GM19238 (cell line): ENCODE data around the gene CCDC158.
"Not testable (repeated sequence)": the region's sequence is repeated elsewhere in the genome, so short reads cannot be mapped to it uniquely, and the experiment has no call there.

Experiments used
- DNase-seq: peaks from one replicate; pipeline ENCODE4 v3.0.0; 2011; ENCODE audit warnings: low spot score; ENCODE audit not compliant: insufficient read length

Gene CCDC158

DNA sequence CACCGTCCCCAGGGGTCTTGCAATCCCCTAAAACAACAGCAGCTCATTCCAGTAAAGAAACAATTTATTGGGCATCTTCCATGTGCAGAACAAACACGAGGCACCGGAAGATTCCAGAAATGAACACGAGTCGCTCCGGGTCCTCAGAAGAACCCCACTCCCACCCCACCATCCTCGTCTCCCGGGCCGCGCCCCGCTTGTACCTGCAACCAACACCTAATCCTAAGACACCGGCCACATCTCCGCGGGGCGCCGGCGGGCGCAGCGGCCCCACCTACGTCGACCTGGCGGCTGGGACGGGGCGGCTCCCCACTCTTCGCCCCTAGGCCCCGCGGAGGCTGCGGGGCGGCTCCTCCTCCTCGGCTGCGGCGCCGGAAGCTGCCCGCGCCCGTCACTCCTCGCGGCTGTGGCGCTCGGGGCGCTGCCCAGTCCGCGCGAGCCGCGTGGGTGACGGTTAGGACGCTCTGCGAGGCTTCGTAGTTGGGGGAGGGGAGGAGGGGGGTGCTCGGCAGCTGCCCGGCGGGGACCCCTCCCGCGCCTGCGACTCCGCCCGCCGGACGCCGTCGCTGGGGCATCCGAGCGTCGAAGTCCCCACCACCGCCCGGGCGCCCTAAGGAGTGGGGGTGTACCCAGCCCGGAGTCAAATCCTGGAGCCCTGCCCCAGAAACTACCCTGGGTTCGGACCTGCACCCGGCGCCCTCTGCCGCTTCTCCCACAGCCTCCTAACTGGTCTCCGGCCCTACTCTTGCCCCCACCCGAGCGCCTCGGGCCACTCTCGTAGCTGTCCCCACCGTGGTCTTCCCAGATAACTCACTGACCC is at the start of gene CCDC158:
CCDC158 (minus strand) TSS at position 380 of the 820 bp plus-strand sequence. CDS start 17,934 bp downstream, outside the sequence.
- DNase-seq = no peak

DNA sequence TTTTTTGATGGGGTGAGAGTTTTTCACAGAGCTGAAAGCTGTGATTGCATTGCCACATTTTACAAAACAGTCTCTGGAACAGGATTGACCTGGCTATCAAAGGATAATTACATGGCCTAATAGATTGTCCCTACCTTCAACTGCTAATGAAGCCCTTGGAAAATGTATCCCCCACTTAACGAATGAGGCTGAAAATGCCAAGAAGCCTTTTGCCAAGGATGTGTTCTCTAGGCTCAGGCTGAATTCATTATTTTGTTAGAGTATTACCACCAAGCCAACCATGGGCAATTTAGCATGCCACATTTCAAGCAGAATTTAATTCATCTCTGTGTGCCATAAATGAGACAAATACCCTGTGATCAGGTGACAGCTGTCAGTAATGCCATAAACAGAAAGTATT is 49.6 kb upstream of the CCDC158 start:
- DNase-seq = no peak

DNA sequence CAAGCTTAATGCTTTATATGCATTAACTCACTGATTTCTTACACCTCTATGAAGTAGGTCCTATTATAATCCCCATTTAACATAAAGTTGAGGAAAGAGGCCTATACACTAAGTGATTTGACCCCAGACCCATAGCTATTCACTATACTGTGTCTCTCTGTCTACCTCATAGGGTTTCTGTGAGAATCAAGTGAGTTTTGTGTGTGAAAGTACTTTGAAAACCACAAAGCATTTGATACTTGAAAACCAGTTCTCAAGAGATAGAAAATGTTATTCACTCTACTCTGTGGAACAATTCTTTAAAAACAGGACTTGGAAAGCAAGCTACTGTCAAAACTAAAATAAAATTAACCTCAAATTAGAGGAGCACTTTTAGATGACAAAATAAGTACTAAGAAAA is 49.1 kb upstream of the CCDC158 start:
- DNase-seq = no peak

DNA sequence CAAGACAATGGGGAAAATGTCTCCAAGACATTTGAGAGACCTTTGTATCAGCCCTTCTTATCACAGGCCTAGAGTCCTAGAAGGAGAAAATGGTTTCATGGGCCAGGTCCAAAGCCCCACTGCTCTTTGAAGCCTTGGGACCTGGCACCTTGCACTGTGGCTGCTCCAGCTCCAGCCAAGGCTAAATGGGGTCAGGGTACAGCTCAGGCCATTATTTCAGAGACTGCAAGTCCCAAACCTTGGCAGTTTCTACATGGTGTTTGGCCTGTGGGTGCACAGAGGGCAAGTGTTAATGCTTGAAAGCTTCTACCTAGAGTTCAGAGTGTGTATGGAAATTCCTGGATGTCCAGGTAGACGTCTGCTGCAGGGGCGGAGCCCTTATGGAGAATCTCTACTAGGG is 42.6 kb upstream of the CCDC158 start:
- no peak for DNase-seq

DNA sequence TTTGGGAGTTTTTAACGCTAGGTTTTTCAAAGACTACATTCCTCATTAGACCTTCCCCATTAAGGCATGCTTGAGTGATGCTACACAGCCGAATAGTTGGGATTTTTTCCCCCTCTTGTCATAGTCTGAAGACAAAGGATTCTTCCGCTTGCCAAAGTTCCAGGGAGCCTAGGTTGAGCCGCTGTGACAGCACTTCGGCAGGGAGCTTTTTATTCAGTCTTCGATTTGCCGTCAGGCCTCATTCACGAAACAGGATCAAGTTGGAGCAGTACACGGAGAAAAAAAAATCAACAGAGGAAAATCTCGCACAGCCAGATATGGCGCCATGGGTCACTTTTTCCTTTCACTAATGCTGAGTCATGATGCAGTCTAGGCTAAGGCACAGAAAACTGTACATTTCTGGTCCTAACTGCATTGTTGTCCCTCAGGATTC is 38.4 kb upstream of the CCDC158 start:
- no peak for DNase-seq

DNA sequence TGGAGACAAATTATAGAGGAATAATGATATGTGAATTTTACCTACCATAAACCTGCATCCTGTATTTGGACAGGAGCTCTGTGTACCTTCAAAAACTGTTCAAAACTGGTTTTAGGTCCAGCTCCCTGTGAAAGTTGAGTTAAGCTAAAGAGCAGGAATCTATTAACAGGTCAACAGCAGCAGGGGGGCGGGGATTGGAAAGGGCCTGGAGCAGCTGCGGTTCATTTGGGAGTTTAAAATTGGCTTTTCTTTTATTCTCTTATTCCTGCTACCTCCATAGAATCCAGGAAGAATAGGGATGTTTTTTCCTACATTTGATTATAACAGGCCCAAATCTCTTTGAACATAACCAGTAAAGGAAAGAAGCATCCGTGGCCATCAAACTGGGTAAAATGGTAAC is 37.9 kb upstream of the CCDC158 start:
- DNase-seq = no peak

DNA sequence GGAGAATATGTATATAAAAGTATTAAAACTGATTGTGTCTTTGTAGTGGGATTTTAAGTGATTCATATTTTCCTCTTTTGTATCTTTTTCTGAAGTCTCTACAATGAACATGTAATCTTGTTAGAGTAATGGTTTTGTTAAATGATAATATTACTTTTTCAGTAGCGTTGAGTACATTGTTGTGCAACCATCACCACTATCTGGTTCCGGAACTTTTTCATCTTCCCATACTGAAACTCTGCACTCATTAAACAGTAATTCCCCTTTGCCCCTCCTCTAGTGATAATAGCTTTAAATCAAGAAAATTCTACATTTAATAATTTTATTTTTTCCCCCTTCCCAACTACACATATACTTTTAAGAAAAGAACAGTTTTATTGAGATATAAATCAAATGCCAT is 37.4 kb upstream of the CCDC158 start:
- no peak for DNase-seq

DNA sequence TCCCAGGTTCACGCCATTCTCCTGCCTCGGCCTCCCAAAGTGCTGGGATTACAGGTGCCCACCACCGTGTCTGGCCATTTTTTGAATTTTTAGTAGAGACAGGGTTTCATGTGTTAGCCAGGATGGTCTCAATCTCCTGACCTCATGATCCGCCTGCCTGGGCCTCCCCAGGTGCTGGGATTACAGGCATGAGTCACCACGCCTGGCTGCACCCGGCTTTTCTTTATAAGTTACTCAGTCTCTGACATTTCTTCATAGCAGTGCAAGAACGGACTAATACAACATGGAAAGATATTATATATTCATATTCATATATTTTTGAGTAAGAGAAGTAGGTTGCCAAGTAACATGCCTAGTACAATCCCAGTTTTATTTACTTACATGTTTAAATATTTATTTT is 36.9 kb upstream of the CCDC158 start:
- DNase-seq = no peak

DNA sequence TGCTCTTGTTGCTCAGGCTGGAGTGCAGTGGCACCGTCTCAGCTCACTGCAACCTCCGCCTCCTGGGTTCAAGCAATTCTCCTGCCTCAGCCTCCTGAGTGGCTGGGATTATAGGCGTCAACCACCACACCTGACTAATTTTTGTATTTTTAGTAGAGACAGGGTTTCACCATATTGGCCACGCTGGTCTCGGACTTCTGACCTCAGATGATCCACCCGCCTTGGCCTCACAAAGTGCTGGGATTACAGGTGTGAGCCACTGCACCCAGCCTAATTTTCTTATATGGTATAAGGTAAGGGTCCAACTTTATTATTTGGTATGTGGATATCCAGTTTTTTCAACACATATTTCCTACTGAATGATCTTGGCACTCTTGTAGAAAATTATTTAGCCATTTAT is 33.1 kb upstream of the CCDC158 start:
- not testable (repeated sequence) for DNase-seq

DNA sequence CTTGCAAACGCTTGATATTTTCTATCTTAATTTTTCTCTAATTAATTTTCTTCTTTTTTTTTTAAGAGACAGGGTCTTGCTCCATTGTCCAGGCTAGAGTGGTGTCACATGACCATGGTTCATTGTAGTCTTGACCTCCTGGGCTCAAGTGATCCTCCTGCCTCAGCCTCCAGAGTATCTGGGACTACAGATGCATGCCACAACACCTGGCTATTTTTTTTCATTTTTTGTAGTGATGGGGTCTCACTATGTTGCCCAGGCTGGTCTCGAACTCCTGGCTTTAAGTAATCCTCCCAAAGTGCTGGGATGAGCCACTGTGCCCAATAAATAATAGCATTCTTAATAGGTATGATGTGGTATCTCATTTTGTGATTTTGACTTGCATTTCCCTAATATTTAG is 32.3 kb upstream of the CCDC158 start:
- DNase-seq = no peak

DNA sequence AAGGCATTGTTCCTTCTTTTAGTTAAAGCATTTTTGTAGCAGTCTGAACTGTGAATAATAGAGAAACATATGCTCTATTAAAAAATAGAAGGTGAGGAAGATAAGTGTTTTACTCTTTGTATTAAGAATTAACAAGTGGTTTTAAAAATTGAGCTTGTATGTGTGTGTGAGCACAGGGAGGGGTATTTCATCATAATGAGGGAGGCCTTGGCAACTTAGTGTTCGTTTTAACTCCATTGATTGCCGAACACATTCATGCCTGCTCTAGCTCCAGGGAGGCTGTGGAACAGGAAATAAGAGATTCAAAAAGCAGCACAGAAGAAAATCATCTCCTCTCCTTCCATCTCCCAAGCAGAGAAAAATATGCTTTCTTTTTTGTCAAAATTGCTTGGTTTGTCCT is 28.9 kb upstream of the CCDC158 start:
- no peak for DNase-seq

DNA sequence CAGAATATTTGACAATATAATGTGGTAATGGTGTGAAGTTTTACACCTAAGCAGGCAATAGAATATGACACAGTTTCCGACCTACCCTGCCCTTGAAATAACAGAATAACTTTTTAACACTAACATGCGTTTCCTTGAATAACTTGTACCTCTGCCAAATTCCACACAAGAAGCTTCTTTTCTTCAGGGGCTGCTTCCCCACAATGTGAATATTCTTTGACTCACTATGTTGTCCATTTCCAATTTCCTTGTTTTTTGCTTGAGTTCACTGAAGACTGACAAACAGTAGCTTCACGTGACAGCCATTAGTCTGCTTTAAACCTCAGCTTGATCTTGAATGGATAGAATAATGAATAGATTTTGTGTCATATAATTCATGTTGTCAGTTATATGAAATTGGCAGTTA is 28.4 kb upstream of the CCDC158 start:
- DNase-seq = no peak

DNA sequence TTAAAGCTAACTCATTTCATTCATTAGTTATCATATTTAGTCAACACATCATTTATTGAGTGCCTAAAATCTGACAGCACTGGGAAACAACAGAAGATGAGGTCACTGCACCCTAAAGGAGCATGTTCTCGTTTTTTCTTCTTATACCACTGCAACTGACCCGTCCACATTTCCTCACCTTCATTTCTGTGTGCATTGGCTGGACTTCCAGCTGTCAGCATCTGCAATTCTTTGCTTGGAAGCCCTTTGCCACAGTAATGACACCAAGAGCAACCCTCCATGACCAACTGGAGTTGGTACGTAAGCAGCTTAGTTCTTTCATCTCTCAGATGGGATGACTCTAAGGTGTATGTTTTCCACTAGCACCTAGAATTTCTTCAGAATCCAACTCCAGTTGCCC is 27.3 kb upstream of the CCDC158 start:
- no peak for DNase-seq

DNA sequence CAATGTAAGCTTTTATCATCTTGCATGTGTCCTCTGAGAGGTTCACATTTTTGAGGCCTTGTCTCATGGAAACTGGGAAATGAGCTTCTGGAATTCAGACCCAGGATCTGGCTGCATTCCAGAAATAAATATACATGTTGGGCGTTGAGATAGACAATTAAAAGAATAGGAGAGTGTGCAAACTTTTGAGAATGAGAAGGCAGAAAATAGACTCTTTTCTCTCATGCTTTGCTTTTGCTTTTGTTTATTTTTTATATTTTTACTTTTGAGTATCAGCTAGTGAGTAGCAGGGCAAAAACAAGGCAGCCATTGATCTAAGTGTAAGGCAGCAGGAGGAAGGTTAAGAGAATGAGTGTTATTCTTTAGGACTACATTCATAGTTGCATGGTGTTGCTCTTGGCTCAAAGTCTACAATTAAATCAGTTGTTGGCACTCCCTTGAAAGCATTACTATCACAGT is 26.5 kb upstream of the CCDC158 start:
- no peak for DNase-seq

DNA sequence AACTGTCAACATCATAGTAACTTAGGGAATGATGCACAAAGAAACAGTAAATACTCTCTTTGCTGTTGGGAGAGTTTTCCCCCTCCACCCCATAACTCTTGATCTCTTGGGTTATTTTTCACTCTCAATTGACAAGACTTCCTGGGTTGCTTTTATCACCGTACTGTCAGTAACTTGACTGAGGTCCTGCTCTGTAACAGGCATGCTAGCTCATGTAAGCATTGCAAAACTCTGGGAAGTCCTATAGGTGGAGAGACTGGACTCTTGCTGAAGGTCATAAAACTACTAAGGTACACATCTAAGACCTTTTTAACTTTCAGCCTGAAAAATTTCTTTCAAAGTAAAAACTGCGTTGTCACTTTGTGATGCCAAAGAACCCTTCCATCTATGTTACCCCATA is 25.0 kb upstream of the CCDC158 start:
- no peak for DNase-seq

DNA sequence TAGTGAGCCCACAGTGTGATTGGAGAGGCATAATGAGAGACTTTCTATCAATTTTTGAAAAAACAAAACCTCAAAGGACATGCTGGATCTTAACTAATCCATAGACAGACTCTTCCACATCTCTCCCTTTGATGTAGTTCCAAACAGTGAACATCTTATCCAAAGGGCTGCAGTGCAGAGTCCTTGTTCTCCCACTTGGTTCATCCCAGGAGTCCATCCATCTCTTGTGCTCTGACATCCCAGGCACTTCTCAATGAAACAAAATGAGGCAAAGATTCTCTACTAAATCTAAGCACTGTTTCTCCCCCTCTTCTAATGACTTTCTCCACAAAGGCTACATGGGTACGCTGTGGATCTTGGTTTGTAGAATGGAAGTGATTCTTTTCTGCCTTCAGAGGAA is 22.4 kb upstream of the CCDC158 start:
- no peak for DNase-seq

DNA sequence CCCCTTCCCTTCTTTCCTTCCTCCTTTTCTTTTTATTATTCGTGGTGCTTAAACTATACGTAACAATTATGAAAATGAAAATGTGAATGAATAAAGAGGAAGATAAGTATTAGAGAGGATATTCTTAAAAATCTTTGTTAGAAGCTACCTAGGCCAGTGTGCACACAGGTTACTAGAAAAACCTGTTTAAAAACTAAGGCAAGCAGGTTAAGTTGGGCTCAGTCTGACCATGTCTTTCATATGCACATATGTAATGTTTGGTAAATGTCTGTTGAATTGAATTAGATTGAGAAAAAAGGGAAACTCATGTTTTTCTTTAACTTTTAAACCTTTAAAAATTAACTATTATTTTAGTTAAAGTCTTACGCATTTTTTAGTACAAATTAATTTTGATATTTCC is 21.9 kb upstream of the CCDC158 start:
- DNase-seq = no peak

DNA sequence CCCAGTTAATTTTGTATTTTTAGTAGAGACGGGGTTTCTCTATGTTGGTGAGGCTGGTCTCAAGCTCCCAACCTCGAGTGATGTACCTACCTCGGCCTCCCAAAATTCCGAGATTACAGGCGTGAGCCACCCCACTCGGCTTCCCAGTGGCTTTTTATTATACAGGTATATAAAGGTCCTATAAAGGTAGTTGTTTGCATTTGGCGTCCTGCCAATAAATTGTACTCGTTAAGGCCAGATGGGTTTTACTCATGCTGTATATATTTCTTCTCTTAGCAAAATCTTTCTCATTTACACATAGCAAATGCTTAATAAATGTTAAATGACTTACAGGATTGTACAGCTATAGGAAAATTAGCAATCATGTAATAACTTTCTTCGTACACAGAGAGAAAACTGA is 20.9 kb upstream of the CCDC158 start:
- no peak for DNase-seq

DNA sequence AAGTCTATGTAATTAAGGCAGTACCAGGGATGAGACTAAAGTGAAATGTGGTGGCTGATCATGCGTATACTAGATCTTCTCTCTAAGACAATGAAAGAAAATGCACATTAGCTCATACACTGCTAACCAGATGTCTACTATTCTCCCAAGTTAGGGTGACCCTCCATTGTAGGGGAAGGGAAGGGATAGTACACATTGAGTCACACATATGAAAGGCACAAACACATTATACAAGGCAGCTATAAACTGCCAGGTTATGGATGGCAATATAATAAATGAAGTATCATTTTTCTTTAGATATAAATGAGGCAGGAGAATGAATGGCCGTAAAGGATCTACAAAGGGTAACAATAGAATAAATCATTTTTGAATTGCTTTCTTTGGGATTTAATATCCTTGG is 18.6 kb upstream of the CCDC158 start:
- no peak for DNase-seq

DNA sequence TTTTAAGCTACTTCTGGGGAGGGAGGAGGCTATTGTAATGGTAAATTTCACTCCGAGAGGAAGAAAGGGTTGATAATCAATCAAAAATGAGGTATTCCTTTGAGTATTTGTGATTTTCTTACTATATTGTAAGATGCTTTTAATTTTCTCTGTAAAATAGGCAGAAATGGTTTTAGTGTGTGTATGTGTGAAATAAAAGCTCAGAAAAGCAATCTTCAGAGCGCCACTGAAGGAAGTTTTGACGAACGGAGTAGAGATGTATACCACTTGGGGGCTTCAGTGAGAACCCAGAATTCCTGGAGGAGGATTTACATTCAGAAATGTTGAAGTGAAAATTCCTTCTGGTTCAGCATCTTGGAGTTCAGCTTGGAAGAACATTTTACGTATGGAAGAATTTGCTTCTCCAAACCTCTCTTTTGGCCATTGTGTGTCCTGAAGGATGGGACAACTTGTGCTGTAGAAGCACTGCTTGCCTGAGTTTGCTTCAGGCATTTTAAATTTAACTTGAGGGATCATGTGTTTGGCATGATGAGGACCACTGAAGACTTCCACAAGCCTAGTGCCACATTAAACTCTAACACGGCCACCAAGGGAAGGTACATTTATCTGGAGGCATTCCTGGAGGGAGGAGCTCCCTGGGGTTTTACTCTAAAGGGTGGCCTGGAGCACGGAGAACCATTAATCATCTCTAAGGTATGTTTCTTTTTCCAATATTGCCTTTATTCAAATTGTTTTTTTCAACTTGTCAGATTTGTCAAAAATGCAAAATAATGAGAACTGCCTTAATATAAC is 14.8 kb upstream of the CCDC158 start:
- DNase-seq = no peak

DNA sequence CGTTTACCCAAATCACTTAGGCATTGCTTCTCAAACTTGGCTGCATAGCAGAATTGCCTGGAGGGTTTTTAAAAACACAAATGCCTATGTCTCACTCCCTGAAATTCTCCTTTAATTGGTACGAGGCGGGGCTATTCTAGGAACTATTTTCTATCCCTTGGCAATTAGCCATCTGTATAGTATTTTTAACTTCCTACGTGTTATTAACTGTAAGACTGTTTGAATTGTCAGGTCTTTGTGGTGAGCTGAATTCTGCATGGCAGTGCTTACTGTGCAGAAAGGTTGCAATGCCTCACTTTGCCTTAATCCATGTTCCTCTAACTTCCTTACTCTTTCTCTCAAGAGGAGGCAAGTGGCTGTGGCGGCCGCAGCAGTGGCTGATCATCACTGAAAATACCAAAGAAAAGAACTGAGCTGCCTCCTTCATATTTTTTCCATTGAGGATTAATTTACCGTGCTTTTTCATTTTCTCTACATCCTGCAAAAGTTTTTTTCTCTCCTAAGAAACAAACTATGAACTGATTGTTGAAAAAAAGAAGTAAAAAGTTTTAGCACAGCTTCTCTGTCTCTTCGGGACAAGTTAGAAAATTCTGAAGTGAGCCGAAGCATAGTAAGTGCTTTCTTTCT is 14.1 kb upstream of the CCDC158 start, which contains the start of gene SHROOM3:
SHROOM3 (plus strand) TSS at position 329 of the 627 bp plus-strand sequence. CDS start 824 bp downstream, outside the sequence.
- no peak for DNase-seq
